Stimulated activated CD8-positive, alpha-beta memory T cell treated with anti-CD3 and anti-CD28 coated beads, Interleukin-4, amount 100 ng/mL, for 48 hours (primary cell): ENCODE measurements around the gene GLRX.

Experiments
- DNase-seq: peaks from one replicate; pipeline ENCODE4 v3.0.0-alpha.2; 2020

Gene GLRX

GRCh38 chr5:95822542-95823181, at the start of gene GLRX:
Gene GLRX (minus strand): TSS chr5:95822726. CDS start chr5:95822662, 64 bp downstream.
- DNase-seq: peak; percentile 71

- DNase-seq: no peak
These were observed 48.8 kb upstream of the GLRX start for GRCh38 chr5:95871146-95871806.

GRCh38 chr5:95870105-95870672, 47.7 kb upstream of the GLRX start:
- DNase-seq: peak; percentile 70

GRCh38 chr5:95869173-95869855, 46.8 kb upstream of the GLRX start:
- peak; percentile 78 for DNase-seq

GRCh38 chr5:95868136-95868535, 45.6 kb upstream of the GLRX start:
- DNase-seq: no peak

- DNase-seq: no peak
These were observed 44.0 kb upstream of the GLRX start for GRCh38 chr5:95866435-95867040.

- no peak for DNase-seq
These were observed 42.5 kb upstream of the GLRX start for GRCh38 chr5:95864944-95865504.

GRCh38 chr5:95864456-95864855, 41.9 kb upstream of the GLRX start:
- no peak for DNase-seq

GRCh38 chr5:95863383-95863757, 40.8 kb upstream of the GLRX start:
- DNase-seq: no peak

- DNase-seq: no peak
These were observed 40.3 kb upstream of the GLRX start for GRCh38 chr5:95862671-95863382.

- peak; percentile 56 for DNase-seq
These were observed 39.5 kb upstream of the GLRX start for GRCh38 chr5:95861864-95862561.

GRCh38 chr5:95861221-95861863, 38.8 kb upstream of the GLRX start:
- DNase-seq: peak; percentile 50

- DNase-seq: peak; percentile 25
These were observed 37.1 kb upstream of the GLRX start for GRCh38 chr5:95859661-95860060.

- peak; percentile 96 for DNase-seq
These were observed 36.4 kb upstream of the GLRX start for GRCh38 chr5:95858661-95859595.

- DNase-seq: no peak
These were observed 35.5 kb upstream of the GLRX start for GRCh38 chr5:95858023-95858461.

- DNase-seq: no peak
These were observed 34.8 kb upstream of the GLRX start for GRCh38 chr5:95857185-95857945.

- DNase-seq: no peak
These were observed 34.0 kb upstream of the GLRX start for GRCh38 chr5:95856501-95856981.

- no peak for DNase-seq
These were observed 31.0 kb upstream of the GLRX start for GRCh38 chr5:95853490-95853889.

- no peak for DNase-seq
These were observed 30.0 kb upstream of the GLRX start for GRCh38 chr5:95852567-95852966.
